ENCODE data around the gene TANGO2. TPM values are rescaled to one million over a fixed set of nuclear protein-coding genes. Genes with fewer than 3 reads are reported as not detected.
A peak's percentile ranks its signal among the peaks of the same experiment; 100 is the strongest.

The TANGO2 gene
- total and polyA plus RNA-seq, 5 donors from 2014 or later = 39.5 to 48.4 (median 43.2) TPM

- Histone ChIP-seq H3K27me3 (ENCODE audit: control insufficient read depth, insufficient read depth, low read length) (no peaks in the 10 kb centered on the region), H3K9me3 (ENCODE audit: control insufficient read depth in 2 of 2, low read length in 2 of 2) (no peaks in the 10 kb centered on the region), H3K27ac (ENCODE audit: insufficient read depth, low read length, poor library complexity, severe bottlenecking) (no peak overlapping the region), H3K4me3 (ENCODE audit: low read depth, low read length) (no peak overlapping the region), H3K4me1 (ENCODE audit: control insufficient read depth, insufficient read depth, low read length, poor library complexity, severe bottlenecking) (no peaks in the 10 kb centered on the region), H3K36me3 (ENCODE audit: control insufficient read depth, insufficient read depth, low read length) (no peaks in the 10 kb centered on the region)
- peaks cover 3% of the 10 kb centered on the region for H3K27me3 Mint-ChIP-seq
- no peak overlapping the region for H3K27ac Mint-ChIP-seq
- no peak overlapping the region for H3K4me3 Mint-ChIP-seq
- no peaks in the 10 kb centered on the region for H3K9me3 Mint-ChIP-seq
- H3K36me3 Mint-ChIP-seq = no peaks in the 10 kb centered on the region
- no peak for ATAC-seq (ENCODE audit: low read depth in 2 of 2)
- H3K4me1 Mint-ChIP-seq = no peaks in the 10 kb centered on the region
- DNase-seq = no peak
These were observed 11.2 kb upstream of the TANGO2 start for GRCh38 chr22:20009582-20010306.

DNA sequence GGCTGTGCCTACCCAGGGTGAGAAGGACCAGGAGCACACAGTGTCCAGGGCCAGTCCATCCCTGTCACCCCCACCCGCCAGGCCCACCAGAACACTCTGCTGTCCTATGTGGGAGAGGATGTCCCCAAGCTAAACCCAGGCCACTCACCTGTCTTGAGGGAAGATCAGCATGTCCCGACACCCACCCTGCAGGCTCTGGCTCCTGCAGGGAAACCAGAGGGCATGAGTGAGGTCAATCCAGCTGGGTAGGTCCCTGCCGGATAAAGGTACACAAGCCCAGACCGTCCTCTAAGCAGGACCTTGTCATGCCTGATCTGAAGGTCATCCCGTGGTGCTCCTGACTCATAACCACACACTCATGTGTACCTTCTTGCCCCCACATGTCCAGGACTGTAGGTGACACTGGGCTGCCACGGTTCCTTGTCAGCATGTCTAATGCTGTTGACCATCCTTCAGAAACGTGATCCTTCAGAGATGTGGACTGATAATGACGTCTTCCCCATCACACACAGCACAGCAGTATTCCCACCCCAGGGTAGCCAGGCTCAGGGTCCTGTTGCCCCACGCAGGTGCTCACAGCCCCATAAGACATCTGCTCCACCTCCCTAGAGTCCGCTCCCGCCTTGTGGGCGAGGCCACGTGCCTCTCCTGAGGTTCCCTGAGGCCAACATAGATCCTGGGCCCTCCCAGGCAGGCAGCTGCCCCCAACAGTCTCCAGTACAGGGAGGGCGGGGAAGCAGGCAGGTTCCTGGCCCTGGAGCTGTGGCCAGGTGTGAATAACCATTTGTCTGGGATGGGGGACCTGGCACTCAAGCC is 10.4 kb upstream of the TANGO2 start:
- H3K4me3 Mint-ChIP-seq = no peak overlapping the region
- H3K27ac Mint-ChIP-seq = peak overlapping the region in 1 of 3 donors; percentile 55
- Histone ChIP-seq H3K27me3 (ENCODE audit: control insufficient read depth, insufficient read depth, low read length) (no peaks in the 10 kb centered on the region), H3K4me1 (ENCODE audit: control insufficient read depth, insufficient read depth, low read length, poor library complexity, severe bottlenecking) (peaks cover under 1% of the 10 kb centered on the region), H3K9me3 (ENCODE audit: control insufficient read depth in 2 of 2, low read length in 2 of 2) (no peaks in the 10 kb centered on the region), H3K27ac (ENCODE audit: insufficient read depth, low read length, poor library complexity, severe bottlenecking) (no peak overlapping the region), H3K4me3 (ENCODE audit: low read depth, low read length) (no peak overlapping the region), H3K36me3 (ENCODE audit: control insufficient read depth, insufficient read depth, low read length) (no peaks in the 10 kb centered on the region)
- H3K9me3 Mint-ChIP-seq = no peaks in the 10 kb centered on the region
- H3K4me1 Mint-ChIP-seq = peaks cover 0 to 5% (median 3%) of the 10 kb centered on the region in 4 donors
- no peak for DNase-seq
- no peak for ATAC-seq (ENCODE audit: low read depth in 2 of 2)
- no peaks in the 10 kb centered on the region for H3K36me3 Mint-ChIP-seq
- H3K27me3 Mint-ChIP-seq = peaks cover 11% of the 10 kb centered on the region

DNA sequence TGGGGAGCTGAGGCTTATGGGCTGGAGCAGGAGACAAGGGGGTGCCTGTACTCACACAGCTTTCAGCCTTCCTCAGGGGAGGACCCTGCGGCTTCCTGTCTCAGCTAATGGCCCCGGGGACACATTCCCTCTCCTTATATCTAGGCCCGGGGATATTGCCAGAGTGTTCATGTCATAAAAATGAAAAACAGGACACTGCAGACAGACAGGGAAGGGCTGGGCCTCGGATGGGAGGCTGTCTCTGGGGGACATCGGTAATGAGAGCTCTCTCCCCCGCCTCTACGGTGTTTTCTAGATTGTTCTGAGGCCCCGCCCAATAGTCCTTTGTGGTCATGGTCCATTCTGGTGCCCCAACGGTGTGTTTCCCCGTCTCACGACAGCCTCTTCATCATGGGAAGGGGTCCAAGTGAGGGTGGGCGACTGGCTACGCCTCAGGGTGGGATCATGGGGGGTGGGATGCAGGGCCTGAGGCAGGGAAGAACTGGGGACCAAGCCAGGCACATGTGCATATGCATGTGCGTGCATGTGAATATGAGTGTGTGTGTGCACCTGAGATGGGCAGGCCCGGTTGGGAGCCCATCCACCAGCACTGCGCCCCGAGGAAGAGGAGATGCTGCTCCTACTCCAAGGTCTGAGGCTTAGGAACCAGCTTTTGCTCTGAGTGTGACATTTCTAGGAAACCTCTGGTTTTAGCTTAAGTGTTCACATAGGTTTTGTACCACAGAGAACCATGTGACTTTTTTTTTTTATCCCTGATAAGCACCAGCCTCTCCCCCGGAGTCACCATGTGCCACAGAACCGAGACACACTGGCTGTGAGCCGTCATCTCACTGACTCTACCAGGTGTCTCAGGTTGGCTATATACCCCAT is 9.6 kb upstream of the TANGO2 start:
- Mint-ChIP-seq H3K4me3 (no peak overlapping the region), H3K9me3 (no peaks in the 10 kb centered on the region), H3K36me3 (no peaks in the 10 kb centered on the region), H3K27ac (no peak overlapping the region), H3K4me1 (peaks cover 0 to 6% (median 4%) of the 10 kb centered on the region in 4 donors), H3K27me3 (peaks cover 11% of the 10 kb centered on the region)
- Histone ChIP-seq H3K4me3 (ENCODE audit: low read depth, low read length) (no peak overlapping the region), H3K9me3 (ENCODE audit: control insufficient read depth in 2 of 2, low read length in 2 of 2) (no peaks in the 10 kb centered on the region), H3K27me3 (ENCODE audit: control insufficient read depth, insufficient read depth, low read length) (no peaks in the 10 kb centered on the region), H3K27ac (ENCODE audit: insufficient read depth, low read length, poor library complexity, severe bottlenecking) (no peak overlapping the region), H3K4me1 (ENCODE audit: control insufficient read depth, insufficient read depth, low read length, poor library complexity, severe bottlenecking) (peaks cover 9% of the 10 kb centered on the region), H3K36me3 (ENCODE audit: control insufficient read depth, insufficient read depth, low read length) (no peaks in the 10 kb centered on the region)
- ATAC-seq (ENCODE audit: low read depth in 2 of 2) = no peak
- no peak for DNase-seq

GRCh38 chr22:20011993-20012740 is 8.7 kb upstream of the TANGO2 start:
- Histone ChIP-seq H3K36me3 (ENCODE audit: control insufficient read depth, insufficient read depth, low read length) (no peaks in the 10 kb centered on the region), H3K27me3 (ENCODE audit: control insufficient read depth, insufficient read depth, low read length) (no peaks in the 10 kb centered on the region), H3K27ac (ENCODE audit: insufficient read depth, low read length, poor library complexity, severe bottlenecking) (no peak overlapping the region), H3K9me3 (ENCODE audit: control insufficient read depth in 2 of 2, low read length in 2 of 2) (no peaks in the 10 kb centered on the region), H3K4me1 (ENCODE audit: control insufficient read depth, insufficient read depth, low read length, poor library complexity, severe bottlenecking) (peaks cover 12% of the 10 kb centered on the region), H3K4me3 (ENCODE audit: low read depth, low read length) (no peak overlapping the region)
- Mint-ChIP-seq H3K9me3 (no peaks in the 10 kb centered on the region), H3K27ac (no peak overlapping the region), H3K36me3 (no peaks in the 10 kb centered on the region), H3K27me3 (peaks cover 12% of the 10 kb centered on the region), H3K4me3 (peak overlapping the region in 1 of 4 donors; percentile 67), H3K4me1 (peaks cover 0 to 9% (median 4%) of the 10 kb centered on the region in 4 donors)
- no peak for DNase-seq
- no peak for ATAC-seq (ENCODE audit: low read depth in 2 of 2)

GRCh38 chr22:20012741-20013331 is 8.1 kb upstream of the TANGO2 start:
- Mint-ChIP-seq H3K4me1 (peaks cover 0 to 14% (median 4%) of the 10 kb centered on the region in 4 donors), H3K36me3 (no peaks in the 10 kb centered on the region), H3K4me3 (peak overlapping the region in 1 of 4 donors; percentile 47), H3K27me3 (peaks cover 15% of the 10 kb centered on the region), H3K27ac (no peak overlapping the region), H3K9me3 (no peaks in the 10 kb centered on the region)
- no peaks in the 10 kb centered on the region for H3K27me3 ChIP-seq (ENCODE audit: control insufficient read depth, insufficient read depth, low read length)
- ATAC-seq (ENCODE audit: low read depth in 2 of 2) (no peak), DNase-seq (no peak)
- H3K36me3 ChIP-seq (ENCODE audit: control insufficient read depth, insufficient read depth, low read length) = no peaks in the 10 kb centered on the region
- no peaks in the 10 kb centered on the region for H3K9me3 ChIP-seq (ENCODE audit: control insufficient read depth in 2 of 2, low read length in 2 of 2)
- H3K4me3 ChIP-seq (ENCODE audit: low read depth, low read length) = no peak overlapping the region
- H3K27ac ChIP-seq (ENCODE audit: insufficient read depth, low read length, poor library complexity, severe bottlenecking) = no peak overlapping the region
- peaks cover 18% of the 10 kb centered on the region for H3K4me1 ChIP-seq (ENCODE audit: control insufficient read depth, insufficient read depth, low read length, poor library complexity, severe bottlenecking)

- no peaks in the 10 kb centered on the region for H3K9me3 Mint-ChIP-seq
- peak in 2 of 3 donors; percentile 19 to 24 for DNase-seq
- H3K27ac Mint-ChIP-seq = no peak overlapping the region
- no peaks in the 10 kb centered on the region for H3K36me3 ChIP-seq (ENCODE audit: control insufficient read depth, insufficient read depth, low read length)
- H3K4me3 ChIP-seq (ENCODE audit: low read depth, low read length) = no peak overlapping the region
- ATAC-seq (ENCODE audit: low read depth in 2 of 2) = no peak
- H3K4me1 Mint-ChIP-seq = peaks cover 0 to 14% (median 4%) of the 10 kb centered on the region in 4 donors
- H3K9me3 ChIP-seq (ENCODE audit: control insufficient read depth in 2 of 2, low read length in 2 of 2) = no peaks in the 10 kb centered on the region
- no peak overlapping the region for H3K27ac ChIP-seq (ENCODE audit: insufficient read depth, low read length, poor library complexity, severe bottlenecking)
- peak overlapping the region in 2 of 4 donors; percentile 47 to 61 for H3K4me3 Mint-ChIP-seq
- peaks cover 18% of the 10 kb centered on the region for H3K4me1 ChIP-seq (ENCODE audit: control insufficient read depth, insufficient read depth, low read length, poor library complexity, severe bottlenecking)
- H3K36me3 Mint-ChIP-seq = no peaks in the 10 kb centered on the region
- H3K27me3 Mint-ChIP-seq = peaks cover 15% of the 10 kb centered on the region
- H3K27me3 ChIP-seq (ENCODE audit: control insufficient read depth, insufficient read depth, low read length) = no peaks in the 10 kb centered on the region
These were observed 7.5 kb upstream of the TANGO2 start for GRCh38 chr22:20013382-20013871.
